ENCODE measurements around the gene RGSL1. TPM values are rescaled to one million over a fixed set of nuclear protein-coding genes. Genes with fewer than 3 reads are reported as not detected.

Gene RGSL1
- total RNA-seq, 1 experiment from 2014 or later, result not detected

DNA sequence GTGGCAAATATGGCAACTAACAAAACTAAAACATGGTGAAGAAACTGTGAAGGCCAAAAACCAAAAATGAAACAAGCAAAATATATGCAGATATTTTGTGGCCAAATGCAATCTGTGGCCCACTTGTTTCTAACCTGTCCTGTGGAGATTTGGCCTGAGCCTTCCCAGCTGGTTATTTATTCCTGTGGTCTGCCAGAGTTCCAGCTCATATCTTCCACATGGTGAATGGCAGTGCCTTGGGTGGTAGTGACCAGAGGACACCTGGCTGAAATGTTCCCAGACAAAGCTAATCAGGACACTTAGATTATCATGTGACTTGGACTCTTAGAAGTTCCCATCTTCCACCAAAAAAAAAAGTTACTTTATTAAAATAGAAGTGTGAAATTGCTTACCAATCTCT, 99.4 kb downstream of the RGSL1 start:
- DNase-seq (ENCODE audit: low read depth), result no peak

DNA sequence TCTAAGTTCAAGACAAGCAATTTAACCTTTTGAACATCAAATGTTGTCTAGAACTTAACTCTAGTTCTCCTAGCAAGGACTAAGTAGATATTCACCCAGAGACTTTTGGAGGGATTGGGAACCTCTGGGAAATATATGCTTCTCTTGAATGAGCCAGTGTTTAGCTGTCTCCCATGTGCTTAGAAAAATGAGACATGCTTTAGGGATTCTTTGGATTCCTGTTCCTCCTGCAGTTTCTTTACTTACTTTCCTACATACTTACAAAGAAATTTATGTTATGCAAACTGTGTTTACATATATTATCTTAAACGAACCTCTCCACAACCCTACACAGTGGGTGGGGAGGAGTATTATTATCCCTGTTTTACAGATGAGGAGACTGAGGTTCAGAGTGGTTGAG, 99.9 kb downstream of the RGSL1 start:
- DNase-seq (ENCODE audit: low read depth), result no peak

DNA sequence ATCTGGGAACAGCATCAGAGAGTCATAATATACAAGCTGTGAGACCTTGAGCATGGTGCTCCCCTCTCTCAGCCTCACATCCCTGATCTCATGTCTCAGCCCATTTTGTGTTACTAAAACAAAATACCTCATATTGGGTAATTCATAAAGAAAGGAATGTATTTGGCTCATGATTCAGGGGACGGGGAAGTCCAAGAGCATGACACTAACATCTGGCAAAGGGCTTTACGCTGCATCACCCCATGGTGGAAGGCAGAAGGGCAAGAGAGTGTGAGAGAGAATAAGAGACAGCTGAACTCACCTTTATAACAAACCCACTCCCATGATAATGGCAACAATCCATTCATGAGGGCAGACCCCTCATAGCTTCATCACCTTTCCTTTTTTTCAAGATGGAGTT, 102.6 kb downstream of the RGSL1 start:
- no peak for DNase-seq (ENCODE audit: low read depth)

DNA sequence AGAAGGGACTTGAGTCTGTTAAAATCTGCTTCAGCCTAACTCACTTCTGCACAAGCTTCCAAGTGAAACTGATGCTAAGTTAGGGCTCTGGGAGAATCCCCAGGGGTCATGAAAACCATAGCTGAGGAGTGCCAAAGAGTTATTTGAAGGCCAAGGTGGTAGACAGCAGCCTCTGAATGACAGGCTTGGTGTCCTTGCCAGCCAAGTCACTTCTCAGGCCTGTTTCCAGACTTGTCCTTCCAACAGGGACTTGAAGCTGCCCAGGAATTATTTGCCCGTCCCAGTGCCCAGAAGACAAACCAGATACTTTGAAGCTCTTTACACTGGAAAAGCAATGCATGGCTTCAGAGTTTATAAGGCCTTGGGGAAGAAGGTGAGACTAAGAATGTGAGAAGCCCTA, 105.5 kb downstream of the RGSL1 start:
- DNase-seq (ENCODE audit: low read depth), result no peak

DNA sequence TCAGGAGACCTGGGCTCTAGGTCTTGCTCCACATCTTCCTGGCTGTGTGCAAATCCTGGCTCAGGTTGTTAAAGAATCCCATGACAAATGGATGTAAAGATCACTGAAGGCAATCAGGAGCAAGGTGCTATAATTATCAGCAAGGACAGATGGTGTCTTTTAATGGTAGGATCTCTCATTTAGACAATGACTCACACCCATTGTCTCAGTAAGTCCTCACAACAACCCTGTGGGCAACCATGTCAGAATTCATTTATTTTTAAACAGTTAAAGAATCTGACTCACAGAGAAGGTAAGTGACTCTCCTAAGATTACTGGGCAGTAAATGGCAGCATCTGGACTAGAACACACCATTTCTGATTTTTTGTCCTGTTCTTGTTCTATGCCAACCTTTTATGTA, 106.3 kb downstream of the RGSL1 start:
- peak; percentile 29 for DNase-seq (ENCODE audit: low read depth)

DNA sequence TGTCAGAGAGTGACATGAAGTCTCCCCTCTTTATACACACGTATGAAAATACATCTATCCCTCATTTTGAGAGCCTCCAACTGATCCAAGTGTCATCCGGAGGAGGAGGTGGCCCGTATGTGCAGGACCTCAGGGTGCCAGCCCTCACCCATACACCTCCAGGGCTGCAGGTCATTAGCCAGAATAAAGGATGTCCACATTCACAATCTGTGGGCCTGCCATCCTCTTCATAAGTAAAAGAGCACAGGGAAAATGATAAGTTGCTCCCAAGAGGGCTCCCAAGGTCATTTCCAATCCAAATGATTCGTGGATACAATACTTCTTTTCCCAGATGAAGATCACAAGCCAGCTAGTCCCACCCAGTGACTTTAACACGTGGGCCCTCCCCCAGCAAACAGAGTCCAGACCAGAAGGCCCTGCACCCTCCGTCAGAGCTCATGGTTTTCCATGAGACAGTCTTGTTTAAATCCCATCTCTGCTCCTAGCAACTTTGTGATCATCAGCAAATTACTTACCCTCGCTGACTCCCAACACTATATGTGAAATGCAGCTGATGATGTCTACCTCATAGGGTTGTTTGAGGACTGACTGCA, 110.5 kb downstream of the RGSL1 start:
- DNase-seq (ENCODE audit: low read depth), result no peak

DNA sequence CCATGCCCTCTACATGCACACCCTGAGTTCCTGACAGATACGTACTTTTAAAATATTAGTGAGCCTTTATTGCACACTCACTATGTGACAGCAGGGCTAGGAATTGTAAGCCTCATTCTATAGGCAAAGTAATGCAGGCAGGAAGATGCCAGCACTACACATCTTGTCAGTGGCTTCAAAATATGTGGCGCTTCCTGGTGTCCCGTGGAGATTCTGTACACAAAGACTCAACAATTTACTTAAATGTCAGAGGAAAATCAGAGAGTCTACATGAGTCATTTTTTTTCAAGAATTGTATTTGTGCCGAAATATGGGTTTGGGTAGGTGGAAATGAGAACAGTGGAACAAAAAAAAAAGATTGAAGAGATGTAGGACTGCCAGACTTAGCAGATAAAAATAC, 111.5 kb downstream of the RGSL1 start:
- no peak for DNase-seq (ENCODE audit: low read depth)

DNA sequence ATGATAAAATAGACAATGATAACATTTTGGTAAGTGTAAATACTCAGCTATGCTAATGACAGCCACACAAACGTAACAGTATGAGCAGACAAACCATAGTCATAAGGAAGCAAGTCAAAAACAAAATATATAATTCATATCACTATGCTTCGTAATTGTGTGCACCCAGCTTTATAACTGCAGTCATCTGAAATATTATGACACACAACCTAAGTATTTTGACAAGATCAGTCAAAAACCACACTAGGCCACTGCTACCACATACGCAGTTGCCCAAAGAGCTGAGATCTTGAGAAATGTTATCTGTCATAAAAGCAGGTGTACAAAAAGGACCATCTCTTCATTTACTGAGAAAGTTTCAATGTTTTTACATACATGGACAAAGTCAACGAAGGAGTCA, 113.1 kb downstream of the RGSL1 start:
- DNase-seq (ENCODE audit: low read depth), result no peak

DNA sequence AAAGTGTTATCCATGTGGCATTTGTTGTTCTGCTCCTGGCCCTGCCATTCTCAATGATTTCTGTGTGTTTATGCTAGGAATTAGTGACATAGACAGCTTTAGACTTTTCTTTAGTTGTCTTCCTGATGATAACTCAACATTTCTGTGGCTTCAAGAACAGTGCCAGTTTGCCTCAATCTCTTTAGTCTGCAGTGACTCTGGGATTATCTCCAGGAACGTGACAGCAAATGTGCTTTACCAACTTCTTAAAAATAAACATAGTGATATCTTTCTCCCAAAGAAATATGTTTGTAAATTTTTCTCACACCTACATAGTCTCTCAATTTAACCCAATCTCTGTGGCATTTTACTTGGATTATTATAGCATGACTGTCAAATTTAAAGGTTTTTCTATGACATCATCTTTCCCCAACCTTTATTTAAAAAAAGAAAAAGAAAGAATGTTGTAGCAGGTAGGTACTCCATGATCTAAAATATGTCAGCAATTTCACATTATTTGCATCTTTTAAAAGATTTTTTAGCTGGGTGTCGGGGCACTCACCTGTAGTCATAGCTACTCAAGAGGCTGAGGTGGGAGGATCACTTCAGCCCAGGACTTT, 114.6 kb downstream of the RGSL1 start:
- no peak for DNase-seq (ENCODE audit: low read depth)

DNA sequence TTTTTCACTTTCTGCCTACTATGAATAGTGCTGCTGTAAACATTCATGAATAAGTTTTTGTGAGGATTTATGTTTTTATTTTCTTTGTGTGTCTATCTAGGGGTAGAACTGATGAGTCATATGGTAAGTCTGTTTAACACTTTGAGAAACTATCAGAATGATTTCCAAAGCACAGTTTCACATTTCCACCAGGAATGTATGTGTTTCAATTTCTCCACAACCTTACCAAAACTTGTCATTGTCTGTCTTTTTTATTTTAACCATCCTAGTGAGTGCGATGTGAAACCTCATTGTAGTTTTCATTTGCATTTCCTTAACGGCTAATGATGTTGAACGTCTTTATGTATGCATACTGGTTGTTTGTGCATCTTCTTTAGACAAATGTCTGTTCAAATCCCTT, 115.6 kb downstream of the RGSL1 start:
- DNase-seq (ENCODE audit: low read depth), result no peak

DNA sequence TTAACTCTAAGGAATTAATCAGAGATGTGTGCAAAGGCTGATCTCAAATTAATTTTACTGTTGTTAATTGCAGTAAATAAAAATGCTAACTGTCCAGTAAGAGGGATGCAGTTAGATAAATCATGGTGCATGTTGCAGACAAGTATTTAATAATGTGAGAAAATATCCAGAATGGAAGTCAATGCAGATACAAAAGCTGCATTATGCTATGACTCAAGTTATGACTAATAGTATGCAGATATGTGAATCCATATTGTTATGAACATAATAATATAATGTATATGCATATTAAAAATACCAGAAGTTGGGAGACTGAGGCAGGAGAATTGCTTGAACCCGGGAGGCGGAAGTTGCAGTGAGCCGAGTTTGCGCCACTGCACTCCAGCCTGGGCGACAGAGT, 117.7 kb downstream of the RGSL1 start:
- no peak for DNase-seq (ENCODE audit: low read depth)

DNA sequence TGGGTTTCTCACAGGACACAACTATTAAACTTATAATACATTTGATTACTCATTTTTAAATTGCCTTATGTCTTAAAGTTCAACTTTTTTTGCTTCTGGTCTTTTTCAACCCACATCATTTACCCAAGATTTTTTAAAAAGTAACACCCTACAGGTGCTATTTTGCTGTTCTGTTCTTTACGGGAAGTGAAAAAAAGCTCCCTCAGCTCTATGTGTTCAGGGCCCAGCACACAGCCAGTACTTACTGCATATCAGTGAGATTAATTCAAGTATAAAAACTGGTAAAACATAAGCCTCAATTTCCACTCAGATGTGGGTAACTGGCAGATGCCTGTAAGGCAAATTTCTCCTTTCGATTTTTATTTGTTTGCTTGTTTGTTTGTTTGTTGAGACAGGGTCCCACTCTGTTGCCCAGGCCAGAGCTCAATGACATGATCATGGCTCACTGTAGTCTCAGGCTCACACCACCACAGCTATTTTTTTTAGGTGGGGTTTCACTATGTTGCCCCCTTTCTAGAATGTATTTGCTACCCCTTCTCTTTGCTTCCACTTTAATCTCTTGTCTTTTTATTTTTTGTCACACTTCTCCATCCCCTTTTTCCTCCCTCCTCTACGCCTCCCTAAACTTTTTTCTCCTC, 118.8 kb downstream of the RGSL1 start:
- DNase-seq (ENCODE audit: low read depth), result no peak

DNA sequence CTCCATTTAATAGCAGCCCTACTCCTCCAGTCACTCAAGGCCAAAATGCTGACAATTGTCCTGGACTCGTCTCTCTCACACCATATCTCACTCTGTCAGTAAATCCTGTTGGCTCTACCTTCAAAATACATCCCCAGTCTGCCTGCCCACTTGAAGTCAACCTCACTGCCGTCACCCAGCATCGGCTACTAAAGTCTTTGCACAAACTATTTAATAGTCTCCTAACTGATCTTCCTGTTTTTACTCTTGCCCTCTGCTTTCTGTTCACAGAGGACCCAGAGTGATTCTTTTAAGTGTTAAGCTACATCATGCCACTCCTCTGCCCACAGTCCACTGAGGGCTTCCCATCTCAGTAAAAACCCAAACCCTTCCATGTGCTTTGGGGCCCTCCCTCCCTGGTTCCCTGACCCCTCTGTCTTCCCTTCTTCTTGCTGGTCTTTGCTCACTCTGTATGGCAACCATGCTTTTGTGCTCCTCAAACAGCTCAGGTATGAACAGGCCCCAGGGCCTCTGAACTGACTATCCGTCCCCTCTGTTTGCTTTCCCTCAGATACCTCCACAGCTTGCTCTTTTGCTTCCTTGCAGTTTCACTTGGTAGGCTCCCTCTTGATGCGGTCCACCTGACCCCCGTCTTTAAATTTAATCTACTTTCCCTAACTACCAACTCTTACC, 120.1 kb downstream of the RGSL1 start:
- no peak for DNase-seq (ENCODE audit: low read depth)

DNA sequence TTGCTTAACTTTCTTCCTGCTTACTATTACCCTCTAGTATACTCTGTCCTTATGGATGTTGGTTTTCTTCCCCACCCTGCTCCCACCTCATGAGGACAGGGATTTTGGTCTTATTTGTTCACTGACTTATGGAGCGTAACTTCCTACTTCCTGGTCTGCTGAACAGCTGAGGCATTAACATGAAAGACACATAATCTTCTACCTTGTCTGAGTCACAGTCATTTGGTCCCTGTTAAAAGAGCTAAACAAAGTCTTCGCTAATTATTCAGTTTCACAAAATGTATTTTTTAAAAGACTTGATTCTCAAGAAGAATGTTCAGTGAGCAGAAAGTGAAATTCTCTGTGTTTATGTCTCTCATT, 120.6 kb downstream of the RGSL1 start:
- DNase-seq (ENCODE audit: low read depth), result no peak

DNA sequence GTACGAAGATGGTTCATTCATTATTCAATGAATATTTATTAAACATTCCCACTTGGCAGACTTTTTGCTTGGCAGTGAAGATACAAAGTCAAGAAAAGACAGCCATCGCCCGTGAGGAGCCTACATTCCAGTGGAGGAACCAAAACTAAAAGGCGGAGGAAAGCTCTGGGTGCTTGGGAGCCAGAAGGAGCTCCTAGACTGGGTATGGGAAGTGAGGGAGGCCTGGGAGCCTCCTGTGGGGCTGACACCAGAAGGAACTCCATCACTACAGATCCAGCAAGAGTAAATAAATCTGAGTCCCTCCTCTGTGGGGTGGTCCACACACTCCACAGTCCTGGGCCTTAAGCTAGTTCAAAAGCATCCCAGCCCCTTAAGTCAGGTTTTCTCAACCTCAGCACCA, 124.2 kb downstream of the RGSL1 start:
- no peak for DNase-seq (ENCODE audit: low read depth)

DNA sequence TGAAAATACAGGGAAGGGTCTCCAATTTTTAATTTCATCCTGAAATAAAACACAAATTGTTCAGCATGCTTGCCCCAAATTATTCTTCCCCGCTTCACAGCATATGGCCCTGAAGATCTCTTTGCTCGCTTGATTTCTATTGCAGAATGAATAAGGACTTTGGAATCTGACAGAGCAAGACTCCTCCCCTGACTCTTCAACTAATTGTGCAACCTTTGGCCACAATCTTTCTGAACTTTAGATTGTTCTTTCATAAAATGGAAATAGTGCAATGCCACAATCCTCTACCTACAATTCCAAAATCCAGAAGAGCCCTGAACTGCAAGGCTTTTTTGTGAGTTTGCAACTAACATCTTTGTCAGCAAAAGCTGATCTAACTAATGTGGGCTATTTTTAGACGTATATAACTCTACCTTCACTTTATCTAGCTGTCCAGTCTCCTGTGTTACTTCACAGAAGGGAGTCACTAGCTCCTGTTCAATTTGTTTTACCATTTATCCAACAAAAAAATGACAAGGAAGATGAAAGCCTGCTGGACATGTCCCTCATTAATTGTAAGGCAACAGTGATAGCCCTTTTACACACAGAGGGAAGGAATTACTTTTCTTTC, 125.7 kb downstream of the RGSL1 start:
- DNase-seq (ENCODE audit: low read depth), result peak; percentile 19

DNA sequence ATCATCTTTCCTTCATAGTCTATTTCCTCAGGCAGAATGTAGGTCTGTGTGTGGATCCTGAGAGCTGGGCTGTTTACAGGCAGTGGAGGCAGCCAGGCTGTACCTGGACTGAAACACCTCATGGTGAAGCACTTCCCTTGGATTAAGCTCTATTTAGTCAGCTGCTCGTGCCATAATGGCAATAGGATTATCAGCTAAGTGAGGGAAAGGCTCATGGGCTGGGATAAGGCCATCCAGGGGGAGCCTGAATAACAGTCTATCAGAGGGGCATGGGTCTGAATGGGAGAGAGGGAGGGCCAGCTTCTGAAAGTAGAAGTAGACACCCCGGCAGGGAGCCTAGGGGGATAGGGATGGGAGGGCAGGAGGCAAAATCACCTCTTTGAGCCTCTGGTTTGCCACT, 130.8 kb downstream of the RGSL1 start:
- no peak for DNase-seq (ENCODE audit: low read depth)

DNA sequence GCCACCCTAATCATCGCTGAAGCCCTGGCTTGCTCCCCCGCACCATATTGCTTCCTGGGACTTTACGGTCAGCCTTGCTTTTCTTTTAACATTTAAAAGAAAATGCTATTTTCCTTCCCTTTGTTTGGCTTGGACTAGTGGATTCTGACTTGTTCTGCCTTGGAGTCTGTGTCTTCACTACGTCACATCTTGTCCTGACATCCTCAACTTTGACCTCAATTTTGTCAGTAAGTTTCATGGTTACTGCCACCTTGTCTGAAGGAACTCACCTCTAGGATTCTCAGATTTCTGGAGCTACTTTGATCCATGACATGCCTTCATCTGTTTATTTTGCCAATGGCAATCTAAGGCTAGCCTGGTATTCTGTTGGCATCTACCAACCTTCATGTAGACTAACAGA, 134.8 kb downstream of the RGSL1 start:
- no peak for DNase-seq (ENCODE audit: low read depth)

DNA sequence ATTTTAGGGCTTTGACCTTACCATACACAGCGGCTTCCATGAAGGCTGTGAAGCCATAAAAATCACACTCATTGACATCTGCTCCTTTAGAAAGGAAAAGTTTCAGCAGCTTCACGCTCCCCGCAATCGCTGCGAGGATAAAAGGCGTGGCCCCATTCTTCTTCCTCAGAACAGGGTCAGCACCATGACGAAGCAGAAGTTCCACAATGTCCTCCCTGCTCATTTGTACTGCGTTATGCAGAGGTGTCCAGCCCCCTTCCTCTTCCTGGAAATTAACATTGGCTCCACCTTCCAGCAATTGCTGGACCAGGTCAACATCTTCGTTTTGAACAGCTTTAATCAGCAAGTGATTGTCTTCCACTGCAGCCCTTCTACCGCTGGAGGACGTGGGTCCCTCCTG, 136.4 kb downstream of the RGSL1 start:
- DNase-seq (ENCODE audit: low read depth), result no peak

DNA sequence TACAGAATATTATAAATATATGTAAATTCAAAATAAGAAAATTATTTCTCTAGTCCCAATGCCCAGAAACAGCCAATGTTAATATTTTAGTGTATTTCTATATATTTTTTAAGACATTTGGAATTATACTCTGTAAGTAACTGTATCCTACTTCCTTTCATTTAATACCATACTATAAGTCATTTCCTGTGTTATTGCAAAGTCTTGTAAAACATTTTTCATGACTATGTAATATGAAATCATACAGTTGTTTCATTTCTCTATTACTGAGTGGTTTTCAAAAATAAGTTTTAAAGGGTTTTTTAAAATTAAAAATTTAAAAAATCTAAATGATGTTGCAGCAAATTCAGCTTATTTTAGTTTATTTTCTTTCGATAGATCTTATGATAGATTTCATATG, 137.1 kb downstream of the RGSL1 start:
- DNase-seq (ENCODE audit: low read depth), result no peak

DNA sequence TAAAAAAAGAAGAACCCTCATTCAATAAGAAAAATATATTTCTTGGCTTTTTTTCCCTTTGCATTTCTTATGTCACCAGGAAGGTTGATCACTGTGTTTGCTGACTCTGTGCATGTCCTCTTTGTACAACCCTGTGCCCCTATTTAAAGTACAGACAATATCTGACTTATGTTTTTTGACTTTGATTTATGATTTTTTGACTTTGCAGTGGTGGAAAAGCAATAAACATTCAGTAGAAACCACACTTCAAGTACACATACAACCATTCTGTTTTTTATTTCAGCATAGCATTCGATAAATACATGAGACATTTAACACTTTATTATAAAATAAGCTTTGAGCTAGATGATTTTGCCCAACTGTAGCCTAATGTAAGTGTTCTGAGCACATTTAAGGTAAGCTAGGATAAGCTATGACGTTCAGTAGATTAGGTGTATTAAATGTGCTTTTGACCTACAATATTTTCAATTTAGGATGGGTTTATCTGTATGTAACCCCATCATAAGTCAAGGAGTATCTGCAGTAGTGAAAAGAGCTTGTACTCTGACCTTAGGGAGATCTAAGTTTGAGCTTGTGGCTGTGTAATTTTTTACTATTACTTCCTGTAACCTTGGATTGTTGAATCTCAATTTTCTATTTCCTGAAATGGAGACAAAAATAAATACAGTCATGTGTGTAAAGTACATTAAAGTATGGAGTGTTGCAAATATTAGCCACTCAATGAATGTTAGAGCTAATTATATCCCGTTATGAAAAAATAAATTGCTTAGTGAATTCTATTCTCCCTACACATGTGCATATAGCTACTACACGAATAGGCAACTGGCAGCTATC, 137.9 kb downstream of the RGSL1 start:
- no peak for DNase-seq (ENCODE audit: low read depth)
